Lower leg skin (tissue), 3 donors: ENCODE data around the gene NTSR1.

Source experiments
- POLR2A ChIP-seq, 2 donors: fragments of 450-650 bp; IDR thresholded peaks; one replicate each; pipeline ENCODE4 v1.6.1; 2016 to 2017; ENCODE audit warnings: antibody characterized with exemption in 2 of 2, mild to moderate bottlenecking in 1 of 2, moderate library complexity in 1 of 2
- TF ChIP-seq, protein P1 (sequence below), 3 donors: fragments of 450-650 bp; IDR thresholded peaks; one replicate each; pipeline ENCODE4 v1.5.1; 2016; ENCODE audit warnings: antibody characterized with exemption in 3 of 3, mild to moderate bottlenecking in 3 of 3, moderate library complexity in 2 of 3

DNA sequence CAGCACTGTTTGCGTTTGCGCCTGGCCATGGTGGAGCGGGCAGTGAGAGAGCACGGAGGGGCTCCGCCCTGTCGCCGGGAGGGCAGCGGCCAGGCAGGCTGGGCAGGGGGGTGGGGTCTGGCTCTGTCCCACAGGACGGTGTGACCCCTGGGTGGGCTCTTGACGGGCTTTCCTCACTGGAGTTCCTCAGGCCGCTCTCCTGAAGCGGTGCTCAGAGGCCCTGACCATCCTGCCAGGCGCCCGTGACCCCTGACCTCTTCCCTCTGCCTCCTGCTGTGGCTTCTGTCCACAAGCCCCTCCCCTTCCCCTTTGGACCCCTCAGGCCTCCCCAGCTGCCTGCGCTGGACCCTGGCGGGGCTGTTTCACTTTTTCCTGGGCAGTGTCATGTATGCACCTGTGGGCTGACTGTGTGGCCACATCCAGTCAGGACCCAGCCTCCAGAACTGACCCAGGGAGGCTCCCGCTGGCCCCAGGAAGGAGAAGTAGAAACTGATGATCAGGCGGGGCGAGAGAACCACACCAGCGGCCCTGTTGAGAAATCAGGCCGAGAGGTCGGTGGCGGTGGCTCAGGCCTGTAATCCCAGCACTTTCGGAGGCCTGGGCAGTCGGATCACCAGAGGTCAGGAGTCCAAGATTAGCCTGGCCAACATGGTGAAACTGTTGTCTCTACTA is 97.2 kb downstream of the NTSR1 start:
- no peak for TF ChIP-seq POLR2A (IDR thresholded peaks at IDR 0.05)
- TF ChIP-seq, protein P1, sequence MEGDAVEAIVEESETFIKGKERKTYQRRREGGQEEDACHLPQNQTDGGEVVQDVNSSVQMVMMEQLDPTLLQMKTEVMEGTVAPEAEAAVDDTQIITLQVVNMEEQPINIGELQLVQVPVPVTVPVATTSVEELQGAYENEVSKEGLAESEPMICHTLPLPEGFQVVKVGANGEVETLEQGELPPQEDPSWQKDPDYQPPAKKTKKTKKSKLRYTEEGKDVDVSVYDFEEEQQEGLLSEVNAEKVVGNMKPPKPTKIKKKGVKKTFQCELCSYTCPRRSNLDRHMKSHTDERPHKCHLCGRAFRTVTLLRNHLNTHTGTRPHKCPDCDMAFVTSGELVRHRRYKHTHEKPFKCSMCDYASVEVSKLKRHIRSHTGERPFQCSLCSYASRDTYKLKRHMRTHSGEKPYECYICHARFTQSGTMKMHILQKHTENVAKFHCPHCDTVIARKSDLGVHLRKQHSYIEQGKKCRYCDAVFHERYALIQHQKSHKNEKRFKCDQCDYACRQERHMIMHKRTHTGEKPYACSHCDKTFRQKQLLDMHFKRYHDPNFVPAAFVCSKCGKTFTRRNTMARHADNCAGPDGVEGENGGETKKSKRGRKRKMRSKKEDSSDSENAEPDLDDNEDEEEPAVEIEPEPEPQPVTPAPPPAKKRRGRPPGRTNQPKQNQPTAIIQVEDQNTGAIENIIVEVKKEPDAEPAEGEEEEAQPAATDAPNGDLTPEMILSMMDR (IDR thresholded peaks at IDR 0.05), result no peak
